Heart left ventricle (tissue), 13 donors: ENCODE data around the gene IFITM2.

Source experiments
- CTCF ChIP-seq, 12 donors: fragments of 200-600 bp; sonication (generic) in 4 of 12; IDR thresholded peaks; one replicate each; pipeline versions ENCODE4 v1.5.0 to v1.8.0; 2018 to 2022; ENCODE audit warnings: antibody characterized with exemption in 12 of 12, mild to moderate bottlenecking in 5 of 12
- POLR2A ChIP-seq, 2 donors: fragments of 450-650 bp; IDR thresholded peaks; one replicate each; pipeline ENCODE4 v1.6.1; 2017; ENCODE audit warnings: antibody characterized with exemption in 2 of 2, mild to moderate bottlenecking in 2 of 2, moderate library complexity in 2 of 2
- donor health status: ischemic (EF 13 %, LVEDD 7.1; RV severe dilation, severe dysfunction).
- donor health status: DM: no; HTN: yes; CAD: no.
- donor health status: DM: no; HTN: no; CAD: no.
- donor health status: ischemic (EF 25% LVEDD 6.9; RV normal size, moderate dysfunction).
- donor health status: ischemic (EF 25% LVEDD 5.7; RV mildly dilated, moderate dysfunction).
- donor health status: ischemic (EF 35%, LVEDD 5.7; RV mildly dilated, moderate dysfunction).
- donor health status: nonischemic (EF 11% LVEDD 7.7; RV severe dilation, severe dysfunction).
- donor health status: DM: yes; HTN: yes; CAD: no.
- donor health status: PGD.
- donor health status: ischemic (EF 29% LVEDD 5.4; RV normal size, mild dysfunction).
- donor health status: nonischemic (EF 23%, LVEDD 6.1; RV moderate dilation, normal function).

- TF ChIP-seq CTCF (IDR thresholded peaks at IDR 0.05), result no peak
- TF ChIP-seq POLR2A (IDR thresholded peaks at IDR 0.05), result no peak
Measured at GRCh38 chr11:315516-315994, 7.9 kb downstream of the IFITM2 start.
